IMR-90 (cell line): ENCODE results near the gene CGGBP1.

Source experiments
- CHD1 ChIP-seq: IDR thresholded peaks from 2 replicates; pipeline ENCODE4 v1.6.1; 2012; ENCODE audit warnings: low read depth, low read length, improper control_type of control experiment
- CTCF ChIP-seq: conservative IDR thresholded peaks from 2 replicates; pipeline ENCODE4 v1.5.1; 2012; ENCODE audit warnings: mild to moderate bottlenecking, low read depth, low read length, improper control_type of control experiment
- POLR2A ChIP-seq: IDR thresholded peaks from 2 replicates; pipeline ENCODE4 v1.6.1; 2012; ENCODE audit warnings: mild to moderate bottlenecking, low read depth, low read length
- RAD21 ChIP-seq: IDR thresholded peaks from 2 replicates; pipeline ENCODE4 v1.6.1; 2012; ENCODE audit warnings: low read length, improper control_type of control experiment

- no peak for TF ChIP-seq CTCF
- TF ChIP-seq CHD1: no peak
- TF ChIP-seq POLR2A: no peak
- no peak for TF ChIP-seq RAD21
Observed at GRCh38 chr3:88075497-88075896, 16.7 kb upstream of the CGGBP1 start.
